CD14-positive monocyte (primary cell): ENCODE measurements around the gene CPNE4. TPM values are rescaled to one million over a fixed set of nuclear protein-coding genes. Genes with fewer than 3 reads are reported as not detected.

Experiments used
- DNase-seq, 3 donors: peaks; one replicate each; pipeline ENCODE4 v3.0.0-alpha.2; 2011 to 2022
- H2AFZ ChIP-seq: 2 replicates; pipeline ENCODE4 v1.6.0; 2012; ENCODE audit warnings: mild to moderate bottlenecking, low read depth, low read length, inconsistent platforms; ENCODE audit not compliant: insufficient read depth, poor library complexity, severe bottlenecking
- H3K27ac ChIP-seq, 2 donors: 1 replicate in 1 of 2; 2 replicates in 1 of 2; pipeline ENCODE4 v1.5.1; 2012 to 2013; ENCODE audit warnings: low read length in 2 of 2, control low read depth in 1 of 2, inconsistent platforms in 1 of 2, low read depth in 1 of 2, mild to moderate bottlenecking in 1 of 2
- H3K27me3 ChIP-seq, 2 donors: one replicate each; pipeline versions ENCODE4 v1.6.0 to v1.6.1; 2011 to 2013; ENCODE audit warnings: low read length in 2 of 2; ENCODE audit not compliant: control insufficient read depth in 2 of 2, insufficient read depth in 2 of 2
- H3K36me3 ChIP-seq, 2 donors: replicated peaks in 1 of 2; 1 replicate in 1 of 2; 2 replicates in 1 of 2; pipeline versions ENCODE4 v1.5.1 to v1.6.1; 2012 to 2013; ENCODE audit warnings: low read length in 2 of 2, control low read depth in 1 of 2, inconsistent platforms in 1 of 2, mild to moderate bottlenecking in 1 of 2; ENCODE audit not compliant: insufficient read depth in 2 of 2, control insufficient read depth in 1 of 2
- H3K4me1 ChIP-seq, 2 donors: 1 replicate in 1 of 2; 2 replicates in 1 of 2; pipeline versions ENCODE4 v1.5.1 to v1.6.1; 2012 to 2013; ENCODE audit warnings: low read length in 2 of 2, control low read depth in 1 of 2, inconsistent platforms in 1 of 2, mild to moderate bottlenecking in 1 of 2, moderate library complexity in 1 of 2; ENCODE audit not compliant: insufficient read depth in 2 of 2, control insufficient read depth in 1 of 2
- H3K4me2 ChIP-seq: replicated peaks from 2 replicates; pipeline ENCODE3; 2012; ENCODE audit warnings: low read length, moderate library complexity, mild to moderate bottlenecking; ENCODE audit not compliant: poor library complexity, severe bottlenecking; ENCODE audit errors: extremely low read depth
- H3K4me3 ChIP-seq, 3 experiments: fragments of 200-600 bp in 1 of 3; sonication (generic) in 1 of 3; replicated peaks in 1 of 3; 1 replicate in 2 of 3; 2 replicates in 1 of 3; pipeline ENCODE4 v1.5.1; 2011 to 2013; ENCODE audit warnings: low read length in 3 of 3, mild to moderate bottlenecking in 3 of 3, control low read depth in 2 of 3, low read depth in 2 of 3, inconsistent platforms in 1 of 3, moderate library complexity in 1 of 3
- H3K79me2 ChIP-seq: 2 replicates; pipeline ENCODE4 v1.6.0; 2012; ENCODE audit warnings: mild to moderate bottlenecking, control low read depth, inconsistent platforms, low read length, moderate library complexity; ENCODE audit not compliant: insufficient read depth
- H3K9ac ChIP-seq: 2 replicates; pipeline ENCODE4 v1.6.0; 2017; ENCODE audit warnings: low read length, mild to moderate bottlenecking; ENCODE audit not compliant: insufficient read depth, poor library complexity, severe bottlenecking
- H3K9me3 ChIP-seq, 2 donors: replicated peaks in 1 of 2; 1 replicate in 1 of 2; 2 replicates in 1 of 2; pipeline versions ENCODE4 v1.5.1 to v1.6.1; 2012 to 2013; ENCODE audit warnings: low read length in 2 of 2, control low read depth in 1 of 2; ENCODE audit not compliant: control insufficient read depth in 1 of 2, insufficient read depth in 1 of 2
- H4K20me1 ChIP-seq: 2 replicates; pipeline ENCODE4 v1.6.0; 2012; ENCODE audit warnings: mild to moderate bottlenecking, low read length, control low read depth, moderate library complexity; ENCODE audit not compliant: insufficient read depth
- H3K27ac Mint-ChIP-seq, 7 donors: one replicate each; pipeline ENCODE4 v1.8.0; 2020; ENCODE audit warnings: mild to moderate bottlenecking in 7 of 7, mixed read lengths in 7 of 7, moderate library complexity in 6 of 7, inconsistent platforms in 2 of 7
- H3K27me3 Mint-ChIP-seq, 3 donors: one replicate each; pipeline ENCODE4 v1.8.0; 2021 to 2022; ENCODE audit warnings: low read depth in 3 of 3, mild to moderate bottlenecking in 3 of 3, mixed read lengths in 3 of 3, moderate library complexity in 3 of 3, inconsistent platforms in 1 of 3
- H3K36me3 Mint-ChIP-seq, 2 donors: one replicate each; pipeline ENCODE4 v1.8.0; 2020; ENCODE audit warnings: mixed read lengths in 2 of 2, inconsistent platforms in 1 of 2, mild to moderate bottlenecking in 1 of 2
- H3K4me1 Mint-ChIP-seq: one replicate; pipeline ENCODE4 v1.8.0; 2020; ENCODE audit warnings: mild to moderate bottlenecking, mixed read lengths
- H3K4me3 Mint-ChIP-seq, 2 donors: one replicate each; pipeline ENCODE4 v1.8.0; 2020; ENCODE audit warnings: mild to moderate bottlenecking in 2 of 2, mixed read lengths in 2 of 2, moderate library complexity in 1 of 2
- H3K9me3 Mint-ChIP-seq, 7 donors: one replicate each; pipeline ENCODE4 v1.8.0; 2020 to 2022; ENCODE audit warnings: mixed read lengths in 7 of 7, mild to moderate bottlenecking in 6 of 7, moderate library complexity in 6 of 7, inconsistent platforms in 2 of 7
- CTCF ChIP-seq: fragments of 200-600 bp; IDR thresholded peaks from one replicate; pipeline ENCODE4 v1.8.0; 2022; ENCODE audit warnings: antibody characterized with exemption, mild to moderate bottlenecking
- WGBS: methylation state at CpG from one replicate; pipeline ENCODE4 v1.1.5; 2013; ENCODE audit warnings: missing lambda C conversion rate; ENCODE audit not compliant: insufficient coverage; 5-methylcytosine and 5-hydroxymethylcytosine counted together
- intact Hi-C, 2 donors: fragments of 100-400 bp; cut with micrococcal nuclease; formaldehyde crosslinking; loops; one replicate each; pipeline versions ENCODE4 v1.15.0 to v1.15.1; 2023
- polyA plus RNA-seq, 3 donors: library from polyadenylated mRNA; depleted of rRNA in 1 of 3; unstranded in 2 of 3; stranded (reverse) in 1 of 3; fragments of 300-500 nt in 2 of 3; fragments of >200 nt in 1 of 3; fragmentation: Illumina TruSeq in 2 of 3; gene quantifications; 1 replicate in 2 of 3; 2 replicates in 1 of 3; pipeline ENCODE4 v1.2.3, GENCODE V29; 2012 to 2021

The CPNE4 gene
- polyA plus RNA-seq, 3 donors: not detected

- no peak for DNase-seq
- Histone ChIP-seq H3K4me1 (no peaks in the 10 kb centered on the region), H3K27ac (no peak overlapping the region), H3K9ac (no peak overlapping the region), H3K4me2 (no peak overlapping the region), H3K27me3 (no peaks in the 10 kb centered on the region), H3K9me3 (no peaks in the 10 kb centered on the region), H4K20me1 (no peaks in the 10 kb centered on the region), H2AFZ (no peak overlapping the region), H3K4me3 (no peak overlapping the region), H3K36me3 (no peaks in the 10 kb centered on the region), H3K79me2 (no peaks in the 10 kb centered on the region)
- H3K4me1 Mint-ChIP-seq: no peaks in the 10 kb centered on the region
- intact Hi-C loops: no loop called here
- TF ChIP-seq CTCF: no peak
- no CpG with 5 or more reads among the region's 1 CpG for WGBS
- peaks cover 0 to 2% (median 2%) of the 10 kb centered on the region in 3 donors for H3K27me3 Mint-ChIP-seq
- peaks cover 0 to 5% (median 0%) of the 10 kb centered on the region in 7 donors for H3K9me3 Mint-ChIP-seq
- H3K36me3 Mint-ChIP-seq: no peaks in the 10 kb centered on the region
- H3K4me3 Mint-ChIP-seq: no peak overlapping the region
- no peak overlapping the region for H3K27ac Mint-ChIP-seq
Observed at GRCh38 chr3:131699001-131699400, 335.8 kb downstream of the CPNE4 start.

- peaks cover 0 to 5% (median 0%) of the 10 kb centered on the region in 7 donors for H3K9me3 Mint-ChIP-seq
- WGBS: 97% methylated on average over 2 of the region's 4 CpGs
- Histone ChIP-seq H3K79me2 (no peaks in the 10 kb centered on the region), H3K36me3 (no peaks in the 10 kb centered on the region), H2AFZ (no peak overlapping the region), H3K27me3 (no peaks in the 10 kb centered on the region), H3K4me1 (no peaks in the 10 kb centered on the region), H3K27ac (no peak overlapping the region), H3K4me3 (no peak overlapping the region), H3K9me3 (no peaks in the 10 kb centered on the region), H3K9ac (no peak overlapping the region), H3K4me2 (no peak overlapping the region), H4K20me1 (no peaks in the 10 kb centered on the region)
- H3K4me3 Mint-ChIP-seq: no peak overlapping the region
- peaks cover 0 to 2% (median 0%) of the 10 kb centered on the region in 3 donors for H3K27me3 Mint-ChIP-seq
- no peak for DNase-seq
- intact Hi-C loops: no loop called here
- no peak overlapping the region for H3K27ac Mint-ChIP-seq
- TF ChIP-seq CTCF: no peak
- no peaks in the 10 kb centered on the region for H3K36me3 Mint-ChIP-seq
- H3K4me1 Mint-ChIP-seq: no peaks in the 10 kb centered on the region
Observed at GRCh38 chr3:131694376-131694775, 340.4 kb downstream of the CPNE4 start.
